Prostate gland (tissue), 2 donors: ENCODE results near the gene CYB5B. TPM values are rescaled to one million over a fixed set of nuclear protein-coding genes. Genes with fewer than 3 reads are reported as not detected.

ENCODE experiments used
- DNase-seq: peaks from one replicate; pipeline ENCODE4 v3.0.0-alpha.2; 2019; ENCODE audit warnings: low spot score
- H3K27ac ChIP-seq, 2 donors: fragments of 200-600 bp; sonication (generic); 2 replicates each; pipeline ENCODE4 v1.5.1; 2017 to 2019
- H3K27me3 ChIP-seq: fragments of 200-600 bp; sonication (generic); replicated peaks from 2 replicates; pipeline ENCODE4 v1.5.1; 2019; ENCODE audit not compliant: insufficient read depth
- H3K36me3 ChIP-seq, 2 donors: fragments of 200-600 bp; sonication (generic); 1 replicate in 1 of 2; 2 replicates in 1 of 2; pipeline versions ENCODE4 v1.5.1 to v1.8.1; 2017 to 2019
- H3K4me1 ChIP-seq: fragments of 200-600 bp; sonication (generic); replicated peaks from 2 replicates; pipeline ENCODE4 v1.5.1; 2019
- H3K4me3 ChIP-seq, 2 donors: fragments of 200-600 bp; sonication (generic); 2 replicates each; pipeline ENCODE4 v1.5.1; 2017 to 2019
- H3K9me3 ChIP-seq: fragments of 200-600 bp; sonication (generic); 2 replicates; pipeline ENCODE4 v1.5.1; 2017
- CTCF ChIP-seq, 4 experiments: fragments of 200-600 bp in 2 of 4; fragments of 450-650 bp in 2 of 4; sonication (generic) in 2 of 4; IDR thresholded peaks; 1 replicate in 3 of 4; 2 replicates in 1 of 4; pipeline ENCODE4 v1.5.1; 2016 to 2019; ENCODE audit warnings: antibody characterized with exemption in 4 of 4, mild to moderate bottlenecking in 2 of 4, moderate library complexity in 2 of 4
- POLR2A ChIP-seq: fragments of 450-650 bp; IDR thresholded peaks from one replicate; pipeline ENCODE4 v1.6.1; 2016; ENCODE audit warnings: antibody characterized with exemption, mild to moderate bottlenecking
- POLR2AphosphoS5 ChIP-seq: sonication (generic); formaldehyde crosslinking; IDR thresholded peaks from one replicate; pipeline ENCODE4 v1.6.1; 2017; ENCODE audit warnings: antibody characterized with exemption
- WGBS: methylation state at CpG from one replicate; pipeline ENCODE4 v1.1.5; 2018; 5-methylcytosine and 5-hydroxymethylcytosine counted together
- intact Hi-C: fragments of 100-400 bp; cut with DNase I; formaldehyde crosslinking; loops from one replicate; pipeline ENCODE4 v1.14.2; 2022
- total RNA-seq, 2 donors: library from RNA; depleted of rRNA; stranded (reverse); fragments of >200 nt; gene quantifications; one replicate each; pipeline ENCODE4 v1.1.0, GENCODE V29; 2016

CYB5B gene
- total RNA-seq, 2 donors from 2014 or later = 48.8 to 71.3 TPM

GRCh38 chr16:69482410-69482991 is 58.1 kb downstream of the CYB5B start:
- intact Hi-C loops = loop anchor here (5.0 to 10.0 kb wide), 2 partner anchors 82 to 85 kb away; partner anchors contain the start of gene NFAT5
- Histone ChIP-seq H3K36me3 (no peaks in the 10 kb centered on the region), H3K27ac (peak overlapping the region; percentile 74 to 75), H3K4me3 (no peak overlapping the region), H3K9me3 (no peaks in the 10 kb centered on the region), H3K4me1 (peaks cover 8% of the 10 kb centered on the region), H3K27me3 (no peaks in the 10 kb centered on the region)
- TF ChIP-seq CTCF (IDR thresholded peaks at IDR 0.05) (no peak), POLR2A (no peak), POLR2AphosphoS5 (peak; percentile 10)
- DNase-seq = peak; percentile 21
- 14% methylated on average over 10 of the region's 10 CpGs for WGBS

- intact Hi-C loops = loop anchor here (5.0 to 10.0 kb wide), 2 partner anchors 81 to 86 kb away; partner anchors contain the start of gene NFAT5
- TF ChIP-seq POLR2AphosphoS5 (no peak), CTCF (IDR thresholded peaks at IDR 0.05) (no peak), POLR2A (no peak)
- WGBS = 95% methylated on average over 5 of the region's 5 CpGs
Observed at GRCh38 chr16:69483611-69484010, 59.2 kb downstream of the CYB5B start.

GRCh38 chr16:69485361-69485760 is 60.9 kb downstream of the CYB5B start:
- TF ChIP-seq CTCF (IDR thresholded peaks at IDR 0.05) = no peak
- no peak for TF ChIP-seq POLR2A
- no peak for TF ChIP-seq POLR2AphosphoS5
- Histone ChIP-seq H3K9me3 (no peaks in the 10 kb centered on the region), H3K27me3 (no peaks in the 10 kb centered on the region), H3K27ac (no peak overlapping the region), H3K4me3 (no peak overlapping the region), H3K36me3 (no peaks in the 10 kb centered on the region), H3K4me1 (peaks cover 8% of the 10 kb centered on the region)
- 94% methylated on average over 2 of the region's 2 CpGs for WGBS
- DNase-seq = no peak
- intact Hi-C loops = loop anchor here (10.0 kb wide), 1 partner anchor 79 kb away; the partner anchor contains the start of gene NFAT5

More at GRCh38 chr16:69483611-69484010, 59.2 kb downstream of the CYB5B start:
- H3K27ac ChIP-seq = no peak overlapping the region
- no peaks in the 10 kb centered on the region for H3K36me3 ChIP-seq
- peaks cover 8% of the 10 kb centered on the region for H3K4me1 ChIP-seq
- H3K9me3 ChIP-seq = no peaks in the 10 kb centered on the region
- no peak for DNase-seq
- no peaks in the 10 kb centered on the region for H3K27me3 ChIP-seq
- no peak overlapping the region for H3K4me3 ChIP-seq

GRCh38 chr16:69485816-69486215 is 61.4 kb downstream of the CYB5B start:
- no peak overlapping the region for H3K27ac ChIP-seq
- intact Hi-C loops = loop anchor here (10.0 kb wide), 1 partner anchor 79 kb away; the partner anchor contains the start of gene NFAT5
- no peak for DNase-seq
- peaks cover 8% of the 10 kb centered on the region for H3K4me1 ChIP-seq
- H3K9me3 ChIP-seq = no peaks in the 10 kb centered on the region
- no peak for TF ChIP-seq CTCF (IDR thresholded peaks at IDR 0.05)
- 55% methylated on average over 6 of the region's 6 CpGs for whole genome bisulfite sequencing
- no peaks in the 10 kb centered on the region for H3K36me3 ChIP-seq
- no peak overlapping the region for H3K4me3 ChIP-seq
- no peaks in the 10 kb centered on the region for H3K27me3 ChIP-seq

- H3K27me3 ChIP-seq = no peaks in the 10 kb centered on the region
- no peak overlapping the region for H3K27ac ChIP-seq
- TF ChIP-seq CTCF (IDR thresholded peaks at IDR 0.05) = no peak
- TF ChIP-seq POLR2AphosphoS5 = no peak
- no peak for TF ChIP-seq POLR2A
- intact Hi-C loops = loop anchor here (10.0 kb wide), 1 partner anchor 79 kb away; the partner anchor contains the start of gene NFAT5
- DNase-seq = no peak
- no peaks in the 10 kb centered on the region for H3K9me3 ChIP-seq
- no peak overlapping the region for H3K4me3 ChIP-seq
- WGBS = 79% methylated on average over 5 of the region's 5 CpGs
- no peaks in the 10 kb centered on the region for H3K36me3 ChIP-seq
- H3K4me1 ChIP-seq = peaks cover 8% of the 10 kb centered on the region
Observed at GRCh38 chr16:69486272-69486671, 61.9 kb downstream of the CYB5B start.
